ENCODE results near the gene ASCC1.

- TF ChIP-seq CTCF (IDR thresholded peaks at IDR 0.05; ENCODE audit: poor library complexity) = no peak
- TF ChIP-seq EZH2phosphoT487 (IDR thresholded peaks at IDR 0.05; ENCODE audit: low read depth, severe bottlenecking, unreplicated experiment) = no peak
Measured at GRCh38 chr10:72081210-72081609, 134.9 kb downstream of the ASCC1 start.
